ENCODE measurements around the gene TLX3. TPM values are rescaled to one million over a fixed set of nuclear protein-coding genes. Genes with fewer than 3 reads are reported as not detected.

TLX3 gene
- total RNA-seq, 1 experiment from 2014 or later = not detected

DNA sequence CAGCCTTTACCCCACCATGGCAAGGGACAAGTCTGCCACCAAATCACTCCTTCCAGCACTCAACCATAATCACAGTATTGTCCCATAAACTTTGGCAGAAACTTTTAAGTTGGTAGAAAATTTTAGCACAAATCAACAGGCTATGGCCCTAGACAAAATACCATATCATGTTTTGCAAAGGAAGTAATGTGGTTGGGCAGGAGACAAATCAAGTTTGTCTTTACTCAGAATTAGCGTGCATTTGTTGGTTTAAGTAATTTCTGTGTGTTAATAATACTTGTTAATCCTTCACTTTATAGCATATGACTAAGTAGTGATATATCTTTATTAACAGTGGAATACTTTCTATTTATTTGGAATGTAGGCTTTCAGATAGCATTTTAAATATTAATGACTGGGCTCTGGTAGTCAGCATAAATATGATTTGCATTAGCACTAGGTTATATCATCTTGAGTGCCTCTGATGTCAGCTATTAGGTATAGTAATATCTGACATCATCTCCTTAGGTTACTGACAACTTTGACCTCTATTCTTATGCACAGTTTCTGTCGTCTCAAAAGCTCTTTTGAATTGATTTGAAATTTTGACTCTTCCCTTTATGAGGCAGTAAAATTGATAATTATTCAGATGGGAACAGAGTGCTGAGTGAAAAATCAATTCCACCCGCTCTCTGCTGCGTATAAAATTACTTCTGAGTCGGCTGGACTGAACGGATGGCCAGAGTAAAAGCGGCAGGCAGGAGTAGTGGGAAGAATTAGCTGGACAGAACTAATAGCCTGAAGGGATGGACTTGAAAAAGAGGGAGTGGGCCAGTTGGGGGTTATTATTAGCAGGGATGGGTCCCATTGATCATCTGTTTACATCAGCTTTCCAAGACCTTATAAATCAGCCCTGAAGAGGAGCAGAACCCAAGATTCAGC is 40.1 kb upstream of the TLX3 start:
- TF ChIP-seq, protein P1, sequence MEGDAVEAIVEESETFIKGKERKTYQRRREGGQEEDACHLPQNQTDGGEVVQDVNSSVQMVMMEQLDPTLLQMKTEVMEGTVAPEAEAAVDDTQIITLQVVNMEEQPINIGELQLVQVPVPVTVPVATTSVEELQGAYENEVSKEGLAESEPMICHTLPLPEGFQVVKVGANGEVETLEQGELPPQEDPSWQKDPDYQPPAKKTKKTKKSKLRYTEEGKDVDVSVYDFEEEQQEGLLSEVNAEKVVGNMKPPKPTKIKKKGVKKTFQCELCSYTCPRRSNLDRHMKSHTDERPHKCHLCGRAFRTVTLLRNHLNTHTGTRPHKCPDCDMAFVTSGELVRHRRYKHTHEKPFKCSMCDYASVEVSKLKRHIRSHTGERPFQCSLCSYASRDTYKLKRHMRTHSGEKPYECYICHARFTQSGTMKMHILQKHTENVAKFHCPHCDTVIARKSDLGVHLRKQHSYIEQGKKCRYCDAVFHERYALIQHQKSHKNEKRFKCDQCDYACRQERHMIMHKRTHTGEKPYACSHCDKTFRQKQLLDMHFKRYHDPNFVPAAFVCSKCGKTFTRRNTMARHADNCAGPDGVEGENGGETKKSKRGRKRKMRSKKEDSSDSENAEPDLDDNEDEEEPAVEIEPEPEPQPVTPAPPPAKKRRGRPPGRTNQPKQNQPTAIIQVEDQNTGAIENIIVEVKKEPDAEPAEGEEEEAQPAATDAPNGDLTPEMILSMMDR (conservative IDR thresholded peaks at IDR 0.05) = no peak
- Mint-ChIP-seq H3K27ac (no peak overlapping the region), H3K36me3 (ENCODE audit: insufficient read depth in 1 of 3, low read depth in 3 of 3) (no peaks in the 10 kb centered on the region), H3K9me3 (no peaks in the 10 kb centered on the region), H3K4me3 (no peak overlapping the region), H3K4me1 (no peaks in the 10 kb centered on the region), H3K27me3 (ENCODE audit: low read depth) (no peaks in the 10 kb centered on the region)
- Histone ChIP-seq H2BK15ac (ENCODE audit: low read depth, low read length) (no peak overlapping the region), H4K5ac (ENCODE audit: insufficient read length, low read depth, low read length) (no peak overlapping the region), H3K14ac (ENCODE audit: insufficient read depth, low read length) (no peak overlapping the region), H2AFZ (ENCODE audit: low read length) (no peak overlapping the region), H2BK120ac (ENCODE audit: low read depth, low read length, poor library complexity, severe bottlenecking) (no peak overlapping the region), H3K4ac (ENCODE audit: low read depth, low read length) (no peak overlapping the region), H4K91ac (ENCODE audit: insufficient read length, low read depth, low read length) (no peak overlapping the region), H3K23ac (ENCODE audit: insufficient read length, low read depth, low read length) (no peak overlapping the region), H4K8ac (replicated peaks; ENCODE audit: insufficient read length, low read depth, low read length) (no peak overlapping the region), H3K27me3 (ENCODE audit: insufficient read depth, low read length) (no peaks in the 10 kb centered on the region), H3K56ac (ENCODE audit: insufficient read length, low read depth, low read length) (no peak overlapping the region), H2BK12ac (ENCODE audit: insufficient read length, low read depth, low read length) (no peak overlapping the region), H3K79me2 (ENCODE audit: insufficient read depth, low read length) (no peaks in the 10 kb centered on the region), H3K4me1 (ENCODE audit: insufficient read depth, low read length) (no peaks in the 10 kb centered on the region), H2AK5ac (ENCODE audit: insufficient read length, low read length) (no peak overlapping the region), H2BK20ac (ENCODE audit: low read depth, low read length, poor library complexity, severe bottlenecking) (no peak overlapping the region), H3K27ac (ENCODE audit: insufficient read length, low read depth, low read length) (no peak overlapping the region), H3K4me2 (ENCODE audit: insufficient read depth, insufficient read length, low read length) (no peak overlapping the region), H3K18ac (ENCODE audit: insufficient read length, low read depth, low read length) (no peak overlapping the region), H2BK5ac (ENCODE audit: insufficient read length, low read length) (no peak overlapping the region), H3K23me2 (ENCODE audit: insufficient read length, low read depth, low read length, poor library complexity, severe bottlenecking) (no peaks in the 10 kb centered on the region), H3K9ac (ENCODE audit: extremely low read depth, insufficient read length, low read length) (no peak overlapping the region), H3T11ph (ENCODE audit: low read length) (no peak overlapping the region), H3K79me1 (ENCODE audit: insufficient read depth, low read depth, low read length, poor library complexity, severe bottlenecking) (no peaks in the 10 kb centered on the region), H3K9me3 (ENCODE audit: control insufficient read depth, low read depth, low read length) (no peaks in the 10 kb centered on the region), H4K20me1 (ENCODE audit: control insufficient read depth, insufficient read depth, insufficient read length) (no peaks in the 10 kb centered on the region)
- no CpG with 5 or more reads among the region's 7 CpGs for WGBS (ENCODE audit: extremely low coverage, insufficient read length, low lambda C conversion rate)
- no peak for DNase-seq
